Liver (tissue), 9 donors: ENCODE results near the gene EPC1. TPM values are rescaled to one million over a fixed set of nuclear protein-coding genes. Genes with fewer than 3 reads are reported as not detected.
"Not testable (repeated sequence)": the region's sequence is repeated elsewhere in the genome, so short reads cannot be mapped to it uniquely, and the experiment has no call there.

Experiments used
- DNase-seq: peaks from one replicate; pipeline ENCODE4 v3.0.0-alpha.2; 2017; ENCODE audit warnings: low spot score
- H3K27ac ChIP-seq, 2 donors: one replicate each; pipeline ENCODE4 v1.7.0; 2013; ENCODE audit warnings: inconsistent platforms in 2 of 2, low read length in 2 of 2, control low read depth in 1 of 2, low read depth in 1 of 2, mild to moderate bottlenecking in 1 of 2
- H3K27me3 ChIP-seq, 4 donors: one replicate each; pipeline versions ENCODE4 v1.6.1 to v1.7.0; 2013; ENCODE audit warnings: low read length in 3 of 4, inconsistent platforms in 1 of 4, mild to moderate bottlenecking in 1 of 4, moderate library complexity in 1 of 4; ENCODE audit not compliant: control insufficient read depth in 4 of 4, insufficient read depth in 4 of 4
- H3K36me3 ChIP-seq, 4 donors: one replicate each; pipeline versions ENCODE4 v1.6.1 to v1.7.0; 2013; ENCODE audit warnings: low read length in 3 of 4, mild to moderate bottlenecking in 3 of 4, low read depth in 1 of 4, moderate library complexity in 1 of 4; ENCODE audit not compliant: control insufficient read depth in 4 of 4, insufficient read depth in 3 of 4
- H3K4me1 ChIP-seq, 4 donors: one replicate each; pipeline versions ENCODE4 v1.6.1 to v1.7.0; 2013; ENCODE audit warnings: low read length in 3 of 4, mild to moderate bottlenecking in 3 of 4, moderate library complexity in 1 of 4; ENCODE audit not compliant: control insufficient read depth in 4 of 4, insufficient read depth in 4 of 4
- H3K4me3 ChIP-seq, 3 donors: one replicate each; pipeline versions ENCODE4 v1.6.1 to v1.7.0; 2013; ENCODE audit warnings: low read length in 3 of 3, control low read depth in 1 of 3, low read depth in 1 of 3, mild to moderate bottlenecking in 1 of 3
- H3K9ac ChIP-seq, 2 donors: one replicate each; pipeline ENCODE4 v1.7.0; 2013; ENCODE audit warnings: low read length in 2 of 2, mild to moderate bottlenecking in 2 of 2, moderate library complexity in 2 of 2, control low read depth in 1 of 2, low read depth in 1 of 2
- H3K9me3 ChIP-seq, 4 donors: one replicate each; pipeline versions ENCODE4 v1.6.1 to v1.7.0; 2013; ENCODE audit warnings: low read length in 3 of 4; ENCODE audit not compliant: control insufficient read depth in 4 of 4
- ATF3 ChIP-seq: IDR thresholded peaks from 2 replicates; pipeline ENCODE4 v1.6.1; 2016; ENCODE audit warnings: antibody characterized with exemption
- CTCF ChIP-seq: fragments of 150-350 bp; IDR thresholded peaks from 2 replicates; pipeline ENCODE4 v1.5.1; 2017; ENCODE audit warnings: improper control_type of control experiment, low read depth, low read length; ENCODE audit not compliant: missing input control
- FOXA1 ChIP-seq: IDR thresholded peaks from 2 replicates; pipeline ENCODE4 v1.6.1; 2016; ENCODE audit warnings: antibody characterized with exemption
- FOXA2 ChIP-seq: IDR thresholded peaks from 2 replicates; pipeline ENCODE4 v1.6.1; 2016; ENCODE audit warnings: antibody characterized with exemption
- GABPA ChIP-seq, 2 donors: IDR thresholded peaks in 1 of 2; conservative IDR thresholded peaks in 1 of 2; 2 replicates each; pipeline ENCODE4 v1.6.1; 2016; ENCODE audit warnings: antibody characterized with exemption in 2 of 2, mild to moderate bottlenecking in 1 of 2, moderate library complexity in 1 of 2
- HNF4A ChIP-seq, 2 donors: conservative IDR thresholded peaks; 2 replicates each; pipeline ENCODE4 v1.6.1; 2016; ENCODE audit warnings: antibody characterized with exemption in 2 of 2, mild to moderate bottlenecking in 2 of 2
- JUND ChIP-seq, 2 donors: IDR thresholded peaks; 2 replicates each; pipeline ENCODE4 v1.6.1; 2016; ENCODE audit warnings: antibody characterized with exemption in 2 of 2
- MAX ChIP-seq: IDR thresholded peaks from 2 replicates; pipeline ENCODE4 v1.6.1; 2016; ENCODE audit warnings: antibody characterized with exemption
- NR2F2 ChIP-seq: IDR thresholded peaks from 2 replicates; pipeline ENCODE4 v1.6.1; 2016; ENCODE audit warnings: antibody characterized with exemption
- RAD21 ChIP-seq, 2 donors: IDR thresholded peaks; 2 replicates each; pipeline ENCODE4 v1.6.1; 2016; ENCODE audit warnings: antibody characterized with exemption in 2 of 2, mild to moderate bottlenecking in 2 of 2
- REST ChIP-seq: IDR thresholded peaks from 2 replicates; pipeline ENCODE4 v1.6.1; 2016; ENCODE audit warnings: antibody characterized with exemption, mild to moderate bottlenecking
- RXRA ChIP-seq, 2 donors: IDR thresholded peaks; 2 replicates each; pipeline ENCODE4 v1.6.1; 2017 to 2018; ENCODE audit warnings: antibody characterized with exemption in 2 of 2, mild to moderate bottlenecking in 1 of 2
- TAF1 ChIP-seq: conservative IDR thresholded peaks from 2 replicates; pipeline ENCODE4 v1.6.1; 2016; ENCODE audit warnings: antibody characterized with exemption, mild to moderate bottlenecking
- YY1 ChIP-seq: IDR thresholded peaks from 2 replicates; pipeline ENCODE4 v1.6.1; 2016; ENCODE audit warnings: antibody characterized with exemption, mild to moderate bottlenecking
- WGBS: extraction: QIAGEN DNeasy Blood & Tissue Kit; methylation state at CpG from one replicate; pipeline ENCODE4 v1.1.7; 2013; 5-methylcytosine and 5-hydroxymethylcytosine counted together
- polyA plus RNA-seq, 2 donors: library from polyadenylated mRNA; stranded (reverse) in 1 of 2; unstranded in 1 of 2; fragments of 200-250 nt in 1 of 2; fragments of >200 nt in 1 of 2; fragmentation: Nextera tagmentation in 1 of 2; extraction: Ambion mirVana in 1 of 2; gene quantifications; one replicate each; pipeline versions ENCODE4 v1.2.1 to v1.2.3, GENCODE V29; 2013 to 2015
- total RNA-seq, 2 donors: library from RNA; depleted of rRNA; stranded (reverse); fragments of >200 nt; gene quantifications; one replicate each; pipeline ENCODE4 v1.2.3, GENCODE V29; 2014
- donor health status: healthy.
- donor health status: healthy.
- donor health status: healthy.
- donor health status: healthy.
- donor health status: healthy.

Gene EPC1
- total and polyA plus RNA-seq, 4 donors: 5.6 to 30.9 (median 16.0) TPM

GRCh38 chr10:32234471-32234870, 112.5 kb downstream of the EPC1 start:
- TF ChIP-seq RAD21 (IDR thresholded peaks at IDR 0.05): no peak
- no peak for TF ChIP-seq HNF4A (conservative IDR thresholded peaks at IDR 0.05)
- TF ChIP-seq FOXA2: no peak
- no peak for TF ChIP-seq FOXA1
- TF ChIP-seq CTCF: no peak
- TF ChIP-seq RXRA (IDR thresholded peaks at IDR 0.05): no peak
- TF ChIP-seq NR2F2: no peak
- TF ChIP-seq GABPA (IDR thresholded peaks at IDR 0.05 in 1 of 2, conservative IDR thresholded peaks at IDR 0.05 in 1 of 2): no peak
- TF ChIP-seq JUND (IDR thresholded peaks at IDR 0.05): no peak
- no peak for TF ChIP-seq MAX
- TF ChIP-seq TAF1: no peak
- no peak for TF ChIP-seq REST
- TF ChIP-seq YY1: no peak
- Histone ChIP-seq H3K27me3 (no peaks in the 10 kb centered on the region), H3K9me3 (no peaks in the 10 kb centered on the region), H3K4me3 (no peak overlapping the region), H3K4me1 (no peaks in the 10 kb centered on the region), H3K36me3 (no peaks in the 10 kb centered on the region), H3K9ac (no peak overlapping the region), H3K27ac (no peak overlapping the region)
- 91% methylated on average over 1 of the region's 1 CpG for WGBS
- no peak for DNase-seq

GRCh38 chr10:32233375-32233774, 113.6 kb downstream of the EPC1 start:
- not testable (repeated sequence) for H3K9me3 ChIP-seq, H3K4me1 ChIP-seq, H3K9ac ChIP-seq, H3K4me3 ChIP-seq, DNase-seq, H3K27me3 ChIP-seq, H3K27ac ChIP-seq, H3K36me3 ChIP-seq
- 98% methylated on average over 36 of the region's 36 CpGs for WGBS

- 40% methylated on average over 1 of the region's 1 CpG for WGBS
- TF ChIP-seq GABPA (IDR thresholded peaks at IDR 0.05 in 1 of 2, conservative IDR thresholded peaks at IDR 0.05 in 1 of 2): no peak
- TF ChIP-seq CTCF: no peak
- no peak for TF ChIP-seq REST
- TF ChIP-seq NR2F2: no peak
- TF ChIP-seq MAX: no peak
- no peak for TF ChIP-seq RXRA (IDR thresholded peaks at IDR 0.05)
- no peak for TF ChIP-seq ATF3
These were observed 114.6 kb downstream of the EPC1 start for GRCh38 chr10:32232378-32232777.

More at GRCh38 chr10:32232378-32232777, 114.6 kb downstream of the EPC1 start:
- DNase-seq: no peak
- peaks cover 0 to 2% (median 0%) of the 10 kb centered on the region in 4 donors for H3K27me3 ChIP-seq
- H3K4me3 ChIP-seq: no peak overlapping the region
- no peaks in the 10 kb centered on the region for H3K36me3 ChIP-seq
- H3K27ac ChIP-seq: no peak overlapping the region
- no peaks in the 10 kb centered on the region for H3K4me1 ChIP-seq
- no peak overlapping the region for H3K9ac ChIP-seq
- no peaks in the 10 kb centered on the region for H3K9me3 ChIP-seq
